ENCODE data around the gene CREM.
"Not testable (repeated sequence)": the region's sequence is repeated elsewhere in the genome, so short reads cannot be mapped to it uniquely, and the experiment has no call there.

Gene CREM

GRCh38 chr10:35213699-35214098 lies 87.1 kb downstream of the CREM start:
- TF ChIP-seq MYC (IDR thresholded peaks at IDR 0.05; ENCODE audit: low read depth, low read length) (no peak), CTCF (IDR thresholded peaks at IDR 0.05; ENCODE audit: low read depth, low read length) (no peak), MAX (IDR thresholded peaks at IDR 0.05; ENCODE audit: low read depth, low read length) (no peak), POLR2A (IDR thresholded peaks at IDR 0.05; ENCODE audit: extremely low read depth, insufficient read length) (no peak)
- no peak overlapping the region for H3K4me3 ChIP-seq (ENCODE audit: low read depth, low read length)
- DNase-seq (ENCODE audit: low read depth) = no peak

GRCh38 chr10:35214607-35215020 lies 88.0 kb downstream of the CREM start:
- no peak overlapping the region for H3K4me3 ChIP-seq (ENCODE audit: low read depth, low read length)
- no peak for DNase-seq (ENCODE audit: low read depth)
- TF ChIP-seq POLR2A (IDR thresholded peaks at IDR 0.05; ENCODE audit: extremely low read depth, insufficient read length) (no peak), MYC (IDR thresholded peaks at IDR 0.05; ENCODE audit: low read depth, low read length) (no peak), MAX (IDR thresholded peaks at IDR 0.05; ENCODE audit: low read depth, low read length) (no peak), CTCF (IDR thresholded peaks at IDR 0.05; ENCODE audit: low read depth, low read length) (no peak)

GRCh38 chr10:35215107-35215506 lies 88.5 kb downstream of the CREM start:
- no peak for DNase-seq (ENCODE audit: low read depth)
- TF ChIP-seq MYC (IDR thresholded peaks at IDR 0.05; ENCODE audit: low read depth, low read length) (no peak), CTCF (IDR thresholded peaks at IDR 0.05; ENCODE audit: low read depth, low read length) (no peak), MAX (IDR thresholded peaks at IDR 0.05; ENCODE audit: low read depth, low read length) (no peak), POLR2A (IDR thresholded peaks at IDR 0.05; ENCODE audit: extremely low read depth, insufficient read length) (no peak)
- H3K4me3 ChIP-seq (ENCODE audit: low read depth, low read length) = no peak overlapping the region

- no peak overlapping the region for H3K4me3 ChIP-seq (ENCODE audit: low read depth, low read length)
- peak; percentile 14 for DNase-seq (ENCODE audit: low read depth)
- no peak for TF ChIP-seq MYC (IDR thresholded peaks at IDR 0.05; ENCODE audit: low read depth, low read length)
- no peak for TF ChIP-seq CTCF (IDR thresholded peaks at IDR 0.05; ENCODE audit: low read depth, low read length)
- TF ChIP-seq MAX (IDR thresholded peaks at IDR 0.05; ENCODE audit: low read depth, low read length) = no peak
- TF ChIP-seq POLR2A (IDR thresholded peaks at IDR 0.05; ENCODE audit: extremely low read depth, insufficient read length) = no peak
Measured at GRCh38 chr10:35216303-35216905, 89.8 kb downstream of the CREM start.

- H3K4me3 ChIP-seq (ENCODE audit: low read depth, low read length); DNase-seq (ENCODE audit: low read depth): not testable (repeated sequence)
Measured at GRCh38 chr10:35216956-35217355, 90.3 kb downstream of the CREM start.

GRCh38 chr10:35217455-35217854 lies 90.8 kb downstream of the CREM start:
- TF ChIP-seq MAX (IDR thresholded peaks at IDR 0.05; ENCODE audit: low read depth, low read length) (no peak), POLR2A (IDR thresholded peaks at IDR 0.05; ENCODE audit: extremely low read depth, insufficient read length) (no peak), CTCF (IDR thresholded peaks at IDR 0.05; ENCODE audit: low read depth, low read length) (no peak), MYC (IDR thresholded peaks at IDR 0.05; ENCODE audit: low read depth, low read length) (no peak)
- DNase-seq (ENCODE audit: low read depth) = no peak
- H3K4me3 ChIP-seq (ENCODE audit: low read depth, low read length) = no peak overlapping the region

Data from NB4 (cell line).